ENCODE results near the gene AKAP14. TPM values are rescaled to one million over a fixed set of nuclear protein-coding genes. Genes with fewer than 3 reads are reported as not detected.

The AKAP14 gene
- total and polyA plus RNA-seq, 2 of the 4 experiments (the other 2 are of a cell fraction), result not detected

DNA sequence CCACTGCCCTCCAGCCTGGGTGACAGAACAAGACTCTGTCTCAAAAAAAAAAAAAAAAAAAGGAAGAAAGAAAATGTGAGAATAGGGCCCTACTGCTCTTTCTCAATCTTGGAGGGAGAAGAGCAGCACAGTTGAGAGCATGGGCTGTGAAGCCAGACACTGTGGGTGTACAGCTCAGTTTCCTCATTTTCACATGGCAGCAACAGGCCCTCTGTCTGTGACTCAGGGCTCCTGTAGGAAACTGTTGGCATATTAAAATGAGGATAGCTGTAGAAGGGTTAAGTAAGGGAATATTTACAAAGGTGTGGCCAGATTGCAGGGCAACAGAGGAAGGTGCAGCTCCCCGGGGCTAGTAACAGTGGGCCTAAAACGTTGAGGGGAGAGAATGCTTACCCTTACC is 3.4 kb downstream of the AKAP14 start:
- no peak overlapping the region for H3K4me3 ChIP-seq (ENCODE audit: insufficient read depth, low read depth, low read length)

More for the DNA sequence above, 3.4 kb downstream of the AKAP14 start:
- no peaks in the 10 kb centered on the region for H3K9me3 ChIP-seq (ENCODE audit: control insufficient read depth, insufficient read depth, low read length)
- H2BK20ac ChIP-seq (ENCODE audit: low read depth, low read length), result no peak overlapping the region
- no peak for TF ChIP-seq MAFK (IDR thresholded peaks at IDR 0.05; ENCODE audit: low read depth, low read length)
- TF ChIP-seq SMC3 (IDR thresholded peaks at IDR 0.05; ENCODE audit: low read depth, low read length), result no peak
- no peak overlapping the region for H4K5ac ChIP-seq (ENCODE audit: low read depth, low read length)
- no peaks in the 10 kb centered on the region for H3K79me1 ChIP-seq (ENCODE audit: low read depth in 1 of 2, low read length in 2 of 2)
- no peak for DNase-seq
- no peak overlapping the region for H3K56ac ChIP-seq (ENCODE audit: extremely low read depth, insufficient read depth, low read length)
- no CpG with 5 or more reads among the region's 2 CpGs for WGBS, 2 experiments (ENCODE audit: extremely low coverage in 2 of 2, insufficient read length in 1 of 2)
- no peak overlapping the region for H3K9ac ChIP-seq (ENCODE audit: low read depth, low read length)
- H3K4ac ChIP-seq (ENCODE audit: low read depth, low read length), result no peak overlapping the region
- no peaks in the 10 kb centered on the region for H4K20me1 ChIP-seq (ENCODE audit: insufficient read depth, low read length)
- no peak overlapping the region for H3K4me2 ChIP-seq (ENCODE audit: low read depth, low read length)
- H3K27ac ChIP-seq (ENCODE audit: insufficient read depth, low read length), result no peak overlapping the region
- no peak overlapping the region for H2BK120ac ChIP-seq (ENCODE audit: low read depth, low read length)
- no peak for ATAC-seq (ENCODE audit: low read depth)
- no peaks in the 10 kb centered on the region for H3K4me1 ChIP-seq (ENCODE audit: control insufficient read depth, insufficient read depth, low read length)
- H3K27me3 ChIP-seq (ENCODE audit: control insufficient read depth, insufficient read depth, low read length), result no peaks in the 10 kb centered on the region
- in situ Hi-C loops (cut with MboI; ENCODE audit: low sequenced_read_pairs), result no loop called here
- dilution Hi-C loops (cut with HindIII; ENCODE audit: low sequenced_read_pairs, unreplicated experiment), result no loop called here
- H2BK5ac ChIP-seq (ENCODE audit: low read depth, low read length, poor library complexity, severe bottlenecking), result no peak overlapping the region
- no peak overlapping the region for H3K23ac ChIP-seq (ENCODE audit: low read depth, low read length)
- H3K36me3 ChIP-seq (ENCODE audit: control insufficient read depth, insufficient read depth, low read length), result no peaks in the 10 kb centered on the region
- H4K8ac ChIP-seq (ENCODE audit: low read depth in 2 of 2, low read length in 2 of 2), result no peak overlapping the region
- no peak overlapping the region for H4K91ac ChIP-seq (ENCODE audit: insufficient read depth, low read depth, low read length)
- ChIA-PET CTCF (interaction anchor here (0.6 to 1.4 kb wide), 2 partner anchors 12 to 88 kb away, joined by 3 to 5 read pairs; no protein-coding TSS in a partner anchor), POLR2A (ENCODE audit: unreplicated experiment) (no interaction called here)
- no peak overlapping the region for H3K14ac ChIP-seq (replicated peaks; ENCODE audit: low read depth, low read length)
- H2AK9ac ChIP-seq (replicated peaks; ENCODE audit: low read depth, low read length, poor library complexity), result no peak overlapping the region
- H2AK5ac ChIP-seq (ENCODE audit: low read depth, low read length), result no peak overlapping the region
- no peak overlapping the region for H3K18ac ChIP-seq (ENCODE audit: low read depth, low read length)
- peak overlapping the region; percentile 29 for H2AFZ ChIP-seq (replicated peaks; ENCODE audit: low read length, poor library complexity)
- no peaks in the 10 kb centered on the region for H3K9me1 ChIP-seq (ENCODE audit: insufficient read depth, low read length)
- BruUV-seq (replicated peaks), result no TSS peak
- intact Hi-C loops (cut with micrococcal nuclease), result no loop called here
- no peak overlapping the region for H2BK15ac ChIP-seq (ENCODE audit: low read depth, low read length)
